ENCODE results near the gene SHISA5.
"Not testable (repeated sequence)": the region's sequence is repeated elsewhere in the genome, so short reads cannot be mapped to it uniquely, and the experiment has no call there.

Gene SHISA5

GRCh38 chr3:48535578-48535977 is 31.6 kb upstream of the SHISA5 start:
- peak; percentile 67 for DNase-seq (ENCODE audit: low spot score)
- H3K27ac ChIP-seq = peak overlapping the region; percentile 61
- POLR2A ChIA-PET (ENCODE audit: low non-redundant PET) = no interaction called here
- CTCF ChIA-PET = no interaction called here
- no peak for TF ChIP-seq CTCF (conservative IDR thresholded peaks at IDR 0.05; ENCODE audit: low read depth)

GRCh38 chr3:48532977-48533337 is 29.0 kb upstream of the SHISA5 start:
- no peak for TF ChIP-seq CTCF (conservative IDR thresholded peaks at IDR 0.05; ENCODE audit: low read depth)
- CTCF ChIA-PET = no interaction called here
- no peak for DNase-seq (ENCODE audit: low spot score)
- no peak overlapping the region for H3K27ac ChIP-seq
- POLR2A ChIA-PET (ENCODE audit: low non-redundant PET) = no interaction called here

- ChIA-PET CTCF (no interaction called here), POLR2A (ENCODE audit: low non-redundant PET) (no interaction called here)
- H3K27ac ChIP-seq = no peak overlapping the region
- DNase-seq (ENCODE audit: low spot score) = no peak
- TF ChIP-seq CTCF (conservative IDR thresholded peaks at IDR 0.05; ENCODE audit: low read depth) = no peak
These were observed 28.4 kb upstream of the SHISA5 start for GRCh38 chr3:48532271-48532976.

GRCh38 chr3:48530701-48531100 is 26.7 kb upstream of the SHISA5 start:
- DNase-seq (ENCODE audit: low spot score); CTCF ChIA-PET; POLR2A ChIA-PET (ENCODE audit: low non-redundant PET); H3K27ac ChIP-seq: not testable (repeated sequence)

- no peak for TF ChIP-seq CTCF (conservative IDR thresholded peaks at IDR 0.05; ENCODE audit: low read depth)
- H3K27ac ChIP-seq = no peak overlapping the region
- POLR2A ChIA-PET (ENCODE audit: low non-redundant PET) = no interaction called here
- CTCF ChIA-PET = interaction anchor here (0.6 kb wide), 1 partner anchor 73 kb away, joined by 3 read pairs; no protein-coding TSS in a partner anchor
- DNase-seq (ENCODE audit: low spot score) = no peak
These were observed 24.8 kb upstream of the SHISA5 start for GRCh38 chr3:48528754-48529153.

- ChIA-PET CTCF (no interaction called here), POLR2A (ENCODE audit: low non-redundant PET) (no interaction called here)
- TF ChIP-seq CTCF (conservative IDR thresholded peaks at IDR 0.05; ENCODE audit: low read depth) = no peak
- DNase-seq (ENCODE audit: low spot score) = no peak
- no peak overlapping the region for H3K27ac ChIP-seq
These were observed 24.1 kb upstream of the SHISA5 start for GRCh38 chr3:48528048-48528447.

GRCh38 chr3:48524970-48525369 is 21.0 kb upstream of the SHISA5 start:
- POLR2A ChIA-PET (ENCODE audit: low non-redundant PET) = no interaction called here
- H3K27ac ChIP-seq = peak overlapping the region; percentile 17
- TF ChIP-seq CTCF (conservative IDR thresholded peaks at IDR 0.05; ENCODE audit: low read depth) = no peak
- no peak for DNase-seq (ENCODE audit: low spot score)
- CTCF ChIA-PET = no interaction called here
